K562 (cell line): ENCODE data around the gene BTBD2. TPM values are rescaled to one million over a fixed set of nuclear protein-coding genes. Genes with fewer than 3 reads are reported as not detected.

Experiments
- CBX1 ChIP-seq: sonication (generic); IDR thresholded peaks from 2 replicates; pipeline ENCODE4 v1.6.1; 2016; ENCODE audit warnings: antibody characterized with exemption, low read depth, mild to moderate bottlenecking
- DPF2 ChIP-seq: fragments of 450-650 bp; IDR thresholded peaks from 2 replicates; pipeline ENCODE4 v1.6.1; 2016
- HDAC1 ChIP-seq, 2 experiments: fragments of 450-650 bp; IDR thresholded peaks; 2 replicates each; pipeline ENCODE4 v1.6.1; 2016 to 2017; ENCODE audit warnings: inconsistent platforms in 1 of 2, mild to moderate bottlenecking in 1 of 2, moderate library complexity in 1 of 2
- HDAC2 ChIP-seq: fragments of 450-650 bp; IDR thresholded peaks from 2 replicates; pipeline ENCODE4 v1.6.1; 2016; ENCODE audit warnings: mild to moderate bottlenecking
- MEIS2 ChIP-seq: fragments of 450-650 bp; IDR thresholded peaks from 2 replicates; pipeline ENCODE4 v1.6.1; 2014; ENCODE audit warnings: mild to moderate bottlenecking; ENCODE audit not compliant: partially characterized antibody
- NFRKB ChIP-seq: fragments of 450-650 bp; IDR thresholded peaks from 2 replicates; pipeline ENCODE4 v1.6.1; 2016; ENCODE audit warnings: low read depth
- PHF8 ChIP-seq: fragments of 200-600 bp; sonication (generic); IDR thresholded peaks from 2 replicates; pipeline ENCODE4 v1.6.1; 2012; ENCODE audit warnings: mixed run types, mild to moderate bottlenecking, inconsistent platforms, low read length, moderate library complexity, borderline replicate concordance
- PRMT5 ChIP-seq: sonication (generic); formaldehyde crosslinking; IDR thresholded peaks from 2 replicates; pipeline ENCODE4 v1.5.0; 2020; ENCODE audit warnings: missing genetic modification reagents
- RBBP5 ChIP-seq: fragments of 200-600 bp; sonication (generic); IDR thresholded peaks from 2 replicates; pipeline ENCODE4 v1.6.1; 2012; ENCODE audit warnings: borderline replicate concordance, mild to moderate bottlenecking, low read length, control low read depth, inconsistent platforms; ENCODE audit not compliant: insufficient read depth, poor library complexity, severe bottlenecking
- SRSF3 ChIP-seq: fragments of 200-400 bp; formaldehyde crosslinking; IDR thresholded peaks from 2 replicates; pipeline ENCODE4 v1.6.1; 2016; ENCODE audit warnings: mild to moderate bottlenecking, low read length, moderate library complexity; ENCODE audit not compliant: insufficient read depth
- ZBED1 ChIP-seq: IDR thresholded peaks from 2 replicates; pipeline ENCODE4 v1.6.1; 2014
- ZNF174 ChIP-seq: fragments of 250-450 bp; sonication (Bioruptor Pico); IDR thresholded peaks from 2 replicates; pipeline ENCODE4 v1.4.0; 2020; ENCODE audit warnings: mild to moderate bottlenecking
- ZNF263 ChIP-seq: sonication (generic); formaldehyde crosslinking; IDR thresholded peaks from 2 replicates; pipeline ENCODE4 v1.8.0; 2022; ENCODE audit warnings: mild to moderate bottlenecking, missing genetic modification reagents, borderline replicate concordance
- ZNF696 ChIP-seq: fragments of 250-450 bp; sonication (Bioruptor Pico); conservative IDR thresholded peaks from 2 replicates; pipeline ENCODE4 v1.4.0; 2020; ENCODE audit warnings: mild to moderate bottlenecking, moderate library complexity
- polyA plus RNA-seq, 8 experiments: library from polyadenylated mRNA; depleted of rRNA in 4 of 8; stranded (reverse) in 5 of 8; unstranded in 3 of 8; fragments of >200 nt; fragmentation: Nextera tagmentation in 2 of 8; fragmentation: Illumina TruSeq in 1 of 8; extraction: Ambion mirVana in 2 of 8; extraction: Trizol in 1 of 8; gene quantifications; 2 replicates each; pipeline versions ENCODE4 v1.2.1 to v1.2.3, GENCODE V29; 2011 to 2014; ENCODE audit warnings: inconsistent platforms in 1 of 8, missing spikeins in 1 of 8
- total RNA-seq, 7 experiments: library from RNA; depleted of rRNA in 6 of 7; stranded (reverse); fragments of >200 nt in 6 of 7; fragmentation: Illumina TruSeq in 2 of 7; extraction: Trizol in 2 of 7; gene quantifications; 2 replicates each; pipeline versions ENCODE4 v1.2.1 to v1.2.3, GENCODE V29; 2011 to 2021; ENCODE audit warnings: low replicate concordance in 1 of 7
- TF ChIP-seq, protein P1 (sequence below): sonication (generic); formaldehyde crosslinking; IDR thresholded peaks from 2 replicates; pipeline ENCODE4 v1.8.1; 2023; ENCODE audit warnings: missing genetic modification reagents, mild to moderate bottlenecking, borderline replicate concordance
- TF ChIP-seq, protein P2 (sequence below): sonication (generic); formaldehyde crosslinking; IDR thresholded peaks from 2 replicates; pipeline ENCODE4 v1.8.0; 2023; ENCODE audit warnings: mild to moderate bottlenecking, missing genetic modification reagents
- TF ChIP-seq, protein P3 (sequence below): fragments of 250-450 bp; sonication (Bioruptor Pico); IDR thresholded peaks from 2 replicates; pipeline ENCODE4 v1.5.0; 2022; ENCODE audit warnings: mild to moderate bottlenecking

BTBD2 gene
- total and polyA plus RNA-seq, 9 of the 15 experiments (the other 6 are each of a cell fraction or from before 2014, with no cell fraction given) = 0.10 to 15.6 (median 6.9) TPM

GRCh38 chr19:2050991-2051772 lies 35.7 kb upstream of the BTBD2 start, which contains the start of gene MKNK2 (continued):
- TF ChIP-seq ZNF696 (CRISPR knock-in tag) = no peak
- TF ChIP-seq ZNF174 (CRISPR knock-in tag) = no peak
- TF ChIP-seq PHF8 = peak; percentile 80; the same call in 1 of the 2 replicates
- TF ChIP-seq HDAC2 = peak; percentile 98
- no peak for TF ChIP-seq SRSF3
- no peak; the same call in 1 of the 2 replicates for TF ChIP-seq NFRKB
- TF ChIP-seq PRMT5 (CRISPR knock-in tag) = no peak
- TF ChIP-seq, protein P1, sequence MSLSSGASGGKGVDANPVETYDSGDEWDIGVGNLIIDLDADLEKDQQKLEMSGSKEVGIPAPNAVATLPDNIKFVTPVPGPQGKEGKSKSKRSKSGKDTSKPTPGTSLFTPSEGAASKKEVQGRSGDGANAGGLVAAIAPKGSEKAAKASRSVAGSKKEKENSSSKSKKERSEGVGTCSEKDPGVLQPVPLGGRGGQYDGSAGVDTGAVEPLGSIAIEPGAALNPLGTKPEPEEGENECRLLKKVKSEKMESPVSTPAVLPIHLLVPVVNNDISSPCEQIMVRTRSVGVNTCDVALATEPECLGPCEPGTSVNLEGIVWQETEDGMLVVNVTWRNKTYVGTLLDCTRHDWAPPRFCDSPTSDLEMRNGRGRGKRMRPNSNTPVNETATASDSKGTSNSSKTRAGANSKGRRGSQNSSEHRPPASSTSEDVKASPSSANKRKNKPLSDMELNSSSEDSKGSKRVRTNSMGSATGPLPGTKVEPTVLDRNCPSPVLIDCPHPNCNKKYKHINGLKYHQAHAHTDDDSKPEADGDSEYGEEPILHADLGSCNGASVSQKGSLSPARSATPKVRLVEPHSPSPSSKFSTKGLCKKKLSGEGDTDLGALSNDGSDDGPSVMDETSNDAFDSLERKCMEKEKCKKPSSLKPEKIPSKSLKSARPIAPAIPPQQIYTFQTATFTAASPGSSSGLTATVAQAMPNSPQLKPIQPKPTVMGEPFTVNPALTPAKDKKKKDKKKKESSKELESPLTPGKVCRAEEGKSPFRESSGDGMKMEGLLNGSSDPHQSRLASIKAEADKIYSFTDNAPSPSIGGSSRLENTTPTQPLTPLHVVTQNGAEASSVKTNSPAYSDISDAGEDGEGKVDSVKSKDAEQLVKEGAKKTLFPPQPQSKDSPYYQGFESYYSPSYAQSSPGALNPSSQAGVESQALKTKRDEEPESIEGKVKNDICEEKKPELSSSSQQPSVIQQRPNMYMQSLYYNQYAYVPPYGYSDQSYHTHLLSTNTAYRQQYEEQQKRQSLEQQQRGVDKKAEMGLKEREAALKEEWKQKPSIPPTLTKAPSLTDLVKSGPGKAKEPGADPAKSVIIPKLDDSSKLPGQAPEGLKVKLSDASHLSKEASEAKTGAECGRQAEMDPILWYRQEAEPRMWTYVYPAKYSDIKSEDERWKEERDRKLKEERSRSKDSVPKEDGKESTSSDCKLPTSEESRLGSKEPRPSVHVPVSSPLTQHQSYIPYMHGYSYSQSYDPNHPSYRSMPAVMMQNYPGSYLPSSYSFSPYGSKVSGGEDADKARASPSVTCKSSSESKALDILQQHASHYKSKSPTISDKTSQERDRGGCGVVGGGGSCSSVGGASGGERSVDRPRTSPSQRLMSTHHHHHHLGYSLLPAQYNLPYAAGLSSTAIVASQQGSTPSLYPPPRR (CRISPR knock-in tag) = 0 out of 2 replicates have a peak, but pooled peaks have one; percentile 21
- peak in 1 of 2 experiments; percentile 68; a peak in 1 of 4 replicates for TF ChIP-seq HDAC1 (IDR thresholded peaks at IDR 0.05)
- no peak; the same call in 1 of the 2 replicates for TF ChIP-seq DPF2
- TF ChIP-seq, protein P2, sequence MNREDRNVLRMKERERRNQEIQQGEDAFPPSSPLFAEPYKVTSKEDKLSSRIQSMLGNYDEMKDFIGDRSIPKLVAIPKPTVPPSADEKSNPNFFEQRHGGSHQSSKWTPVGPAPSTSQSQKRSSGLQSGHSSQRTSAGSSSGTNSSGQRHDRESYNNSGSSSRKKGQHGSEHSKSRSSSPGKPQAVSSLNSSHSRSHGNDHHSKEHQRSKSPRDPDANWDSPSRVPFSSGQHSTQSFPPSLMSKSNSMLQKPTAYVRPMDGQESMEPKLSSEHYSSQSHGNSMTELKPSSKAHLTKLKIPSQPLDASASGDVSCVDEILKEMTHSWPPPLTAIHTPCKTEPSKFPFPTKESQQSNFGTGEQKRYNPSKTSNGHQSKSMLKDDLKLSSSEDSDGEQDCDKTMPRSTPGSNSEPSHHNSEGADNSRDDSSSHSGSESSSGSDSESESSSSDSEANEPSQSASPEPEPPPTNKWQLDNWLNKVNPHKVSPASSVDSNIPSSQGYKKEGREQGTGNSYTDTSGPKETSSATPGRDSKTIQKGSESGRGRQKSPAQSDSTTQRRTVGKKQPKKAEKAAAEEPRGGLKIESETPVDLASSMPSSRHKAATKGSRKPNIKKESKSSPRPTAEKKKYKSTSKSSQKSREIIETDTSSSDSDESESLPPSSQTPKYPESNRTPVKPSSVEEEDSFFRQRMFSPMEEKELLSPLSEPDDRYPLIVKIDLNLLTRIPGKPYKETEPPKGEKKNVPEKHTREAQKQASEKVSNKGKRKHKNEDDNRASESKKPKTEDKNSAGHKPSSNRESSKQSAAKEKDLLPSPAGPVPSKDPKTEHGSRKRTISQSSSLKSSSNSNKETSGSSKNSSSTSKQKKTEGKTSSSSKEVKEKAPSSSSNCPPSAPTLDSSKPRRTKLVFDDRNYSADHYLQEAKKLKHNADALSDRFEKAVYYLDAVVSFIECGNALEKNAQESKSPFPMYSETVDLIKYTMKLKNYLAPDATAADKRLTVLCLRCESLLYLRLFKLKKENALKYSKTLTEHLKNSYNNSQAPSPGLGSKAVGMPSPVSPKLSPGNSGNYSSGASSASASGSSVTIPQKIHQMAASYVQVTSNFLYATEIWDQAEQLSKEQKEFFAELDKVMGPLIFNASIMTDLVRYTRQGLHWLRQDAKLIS (CRISPR knock-in tag) = peak; percentile 71
- 0 out of 2 replicates have a peak, but pooled peaks have one; percentile 54 for TF ChIP-seq ZBED1
- peak; percentile 84 for TF ChIP-seq CBX1
- TF ChIP-seq ZNF263 (CRISPR knock-in tag) = peak; percentile 63; the same call in 1 of the 2 replicates
- TF ChIP-seq RBBP5 = no peak
- peak; percentile 96 for TF ChIP-seq MEIS2
- TF ChIP-seq, protein P3, sequence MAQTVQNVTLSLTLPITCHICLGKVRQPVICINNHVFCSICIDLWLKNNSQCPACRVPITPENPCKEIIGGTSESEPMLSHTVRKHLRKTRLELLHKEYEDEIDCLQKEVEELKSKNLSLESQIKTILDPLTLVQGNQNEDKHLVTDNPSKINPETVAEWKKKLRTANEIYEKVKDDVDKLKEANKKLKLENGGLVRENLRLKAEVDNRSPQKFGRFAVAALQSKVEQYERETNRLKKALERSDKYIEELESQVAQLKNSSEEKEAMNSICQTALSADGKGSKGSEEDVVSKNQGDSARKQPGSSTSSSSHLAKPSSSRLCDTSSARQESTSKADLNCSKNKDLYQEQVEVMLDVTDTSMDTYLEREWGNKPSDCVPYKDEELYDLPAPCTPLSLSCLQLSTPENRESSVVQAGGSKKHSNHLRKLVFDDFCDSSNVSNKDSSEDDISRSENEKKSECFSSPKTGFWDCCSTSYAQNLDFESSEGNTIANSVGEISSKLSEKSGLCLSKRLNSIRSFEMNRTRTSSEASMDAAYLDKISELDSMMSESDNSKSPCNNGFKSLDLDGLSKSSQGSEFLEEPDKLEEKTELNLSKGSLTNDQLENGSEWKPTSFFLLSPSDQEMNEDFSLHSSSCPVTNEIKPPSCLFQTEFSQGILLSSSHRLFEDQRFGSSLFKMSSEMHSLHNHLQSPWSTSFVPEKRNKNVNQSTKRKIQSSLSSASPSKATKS (CRISPR knock-in tag) = no peak; the same call in 1 of the 2 replicates
